DMS53 treated with DMSO at 0.1 percent for 48 hours (cell line): ENCODE measurements around the gene IGFBP6.

Experiments used
- DNase-seq: peaks from one replicate; lab custom pipeline; 2025; ENCODE audit not compliant: unreplicated experiment; lab: John Stamatoyannopoulos, UW

IGFBP6 gene

DNA sequence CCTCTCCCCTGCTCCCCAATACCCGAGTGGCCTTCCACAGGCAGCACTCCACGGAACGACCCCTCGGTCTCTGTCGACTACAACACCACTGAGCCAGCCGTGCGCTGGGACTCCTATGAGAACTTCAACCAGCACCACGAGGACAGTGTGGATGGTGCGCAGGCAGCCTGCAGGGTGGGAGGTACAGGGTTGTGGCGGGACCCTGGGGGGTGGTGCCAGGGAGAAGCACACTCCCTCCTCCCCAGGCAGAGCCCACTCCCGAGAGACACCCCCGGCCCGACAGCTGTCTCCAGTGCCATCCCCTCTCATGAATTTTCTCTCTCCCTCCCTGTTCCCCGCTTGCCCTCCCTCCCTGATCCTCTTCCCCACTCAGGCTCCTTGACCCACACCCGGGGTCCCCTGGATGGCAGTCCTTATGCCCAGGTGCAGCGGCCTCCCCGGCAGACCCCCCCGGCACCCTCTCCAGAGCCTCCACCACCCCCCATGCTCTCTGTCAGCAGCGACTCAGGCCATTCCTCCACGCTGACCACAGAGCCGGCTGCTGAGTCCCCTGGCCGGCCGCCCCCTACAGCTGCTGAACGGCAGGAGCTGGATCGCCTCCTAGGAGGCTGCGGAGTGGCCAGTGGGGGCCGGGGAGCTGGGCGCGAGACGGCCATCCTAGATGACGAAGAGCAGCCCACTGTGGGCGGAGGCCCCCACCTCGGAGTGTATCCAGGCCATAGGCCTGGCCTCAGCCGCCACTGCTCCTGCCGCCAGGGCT lies 38.6 kb upstream of the IGFBP6 start:
- no peak for DNase-seq

DNA sequence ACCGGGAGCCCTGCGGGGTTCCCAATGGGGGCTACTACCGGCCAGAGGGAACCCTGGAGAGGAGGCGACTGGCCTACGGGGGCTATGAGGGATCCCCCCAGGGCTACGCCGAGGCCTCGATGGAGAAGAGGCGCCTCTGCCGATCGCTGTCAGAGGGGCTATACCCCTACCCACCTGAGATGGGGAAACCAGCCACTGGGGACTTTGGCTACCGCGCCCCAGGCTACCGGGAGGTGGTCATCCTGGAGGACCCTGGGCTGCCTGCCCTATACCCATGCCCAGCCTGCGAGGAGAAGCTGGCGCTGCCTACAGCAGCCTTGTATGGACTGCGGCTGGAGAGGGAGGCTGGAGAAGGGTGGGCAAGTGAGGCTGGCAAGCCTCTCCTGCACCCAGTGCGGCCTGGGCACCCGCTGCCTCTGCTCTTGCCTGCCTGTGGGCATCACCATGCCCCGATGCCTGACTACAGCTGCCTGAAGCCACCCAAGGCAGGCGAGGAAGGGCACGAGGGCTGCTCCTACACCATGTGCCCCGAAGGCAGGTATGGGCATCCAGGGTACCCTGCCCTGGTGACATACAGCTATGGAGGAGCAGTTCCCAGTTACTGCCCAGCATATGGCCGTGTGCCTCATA lies 37.9 kb upstream of the IGFBP6 start:
- DNase-seq, result no peak

DNA sequence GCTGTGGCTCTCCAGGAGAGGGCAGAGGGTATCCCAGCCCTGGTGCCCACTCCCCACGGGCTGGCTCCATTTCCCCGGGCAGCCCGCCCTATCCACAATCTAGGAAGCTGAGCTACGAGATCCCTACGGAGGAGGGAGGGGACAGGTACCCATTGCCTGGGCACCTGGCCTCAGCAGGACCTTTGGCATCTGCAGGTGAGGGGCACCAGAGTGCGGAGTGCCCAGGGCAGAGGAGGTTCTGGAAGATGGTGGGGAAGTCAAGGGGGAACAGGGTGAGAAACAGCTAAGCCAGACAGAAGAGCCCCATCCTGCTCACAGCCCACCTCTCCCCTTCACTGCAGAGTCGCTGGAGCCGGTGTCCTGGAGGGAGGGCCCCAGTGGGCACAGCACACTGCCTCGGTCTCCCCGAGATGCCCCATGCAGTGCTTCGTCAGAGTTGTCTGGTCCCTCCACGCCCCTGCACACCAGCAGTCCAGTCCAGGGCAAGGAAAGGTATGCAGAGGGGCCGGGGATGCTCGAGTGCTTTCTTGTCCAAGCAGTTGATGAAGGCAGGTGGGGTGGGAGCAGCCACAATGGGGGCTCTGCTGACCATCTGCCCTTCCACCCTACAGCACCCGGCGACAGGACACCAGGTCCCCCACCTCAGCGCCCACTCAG lies 37.3 kb upstream of the IGFBP6 start:
- no peak for DNase-seq

DNA sequence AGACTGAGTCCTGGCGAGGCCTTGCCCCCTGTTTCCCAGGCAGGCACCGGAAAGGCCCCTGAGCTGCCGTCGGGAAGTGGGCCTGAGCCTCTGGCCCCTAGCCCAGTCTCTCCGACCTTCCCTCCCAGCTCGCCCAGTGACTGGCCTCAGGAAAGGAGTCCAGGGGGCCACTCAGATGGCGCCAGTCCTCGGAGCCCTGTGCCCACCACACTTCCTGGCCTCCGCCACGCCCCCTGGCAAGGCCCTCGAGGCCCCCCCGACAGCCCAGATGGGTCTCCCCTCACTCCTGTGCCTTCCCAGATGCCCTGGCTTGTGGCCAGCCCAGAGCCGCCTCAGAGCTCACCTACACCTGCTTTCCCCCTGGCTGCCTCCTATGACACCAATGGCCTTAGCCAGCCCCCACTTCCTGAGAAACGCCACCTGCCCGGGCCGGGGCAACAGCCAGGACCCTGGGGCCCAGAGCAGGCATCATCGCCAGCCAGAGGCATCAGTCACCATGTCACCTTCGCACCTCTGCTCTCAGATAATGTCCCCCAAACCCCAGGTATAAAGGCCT lies 36.7 kb upstream of the IGFBP6 start:
- DNase-seq, result peak; percentile 81

DNA sequence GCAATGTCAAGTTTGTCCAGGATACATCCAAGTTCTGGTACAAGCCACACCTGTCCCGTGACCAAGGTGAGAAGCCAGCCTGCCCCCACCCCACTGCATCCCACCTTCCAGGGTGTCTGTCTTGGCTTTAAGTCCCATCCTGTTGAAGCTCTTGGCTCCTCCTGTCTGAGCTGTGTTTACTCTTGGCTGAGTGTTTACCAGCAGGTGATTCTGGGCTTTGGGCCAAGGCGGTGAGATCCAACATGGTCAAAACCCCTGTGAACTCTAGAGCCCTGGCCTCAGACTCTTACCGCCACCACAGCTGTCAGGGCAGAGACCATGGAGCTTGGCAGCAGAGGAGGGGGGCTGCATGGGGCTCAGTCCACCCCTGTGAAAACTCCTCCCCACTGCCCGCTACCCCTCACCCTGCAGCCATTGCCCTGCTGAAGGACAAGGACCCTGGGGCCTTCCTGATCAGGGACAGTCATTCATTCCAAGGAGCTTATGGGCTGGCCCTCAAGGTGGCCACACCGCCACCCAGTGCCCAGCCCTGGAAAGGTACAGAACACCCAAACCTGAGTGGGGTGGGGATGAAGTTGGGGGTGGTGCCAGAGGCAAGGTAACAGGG lies 36.0 kb upstream of the IGFBP6 start:
- DNase-seq, result peak; percentile 94

DNA sequence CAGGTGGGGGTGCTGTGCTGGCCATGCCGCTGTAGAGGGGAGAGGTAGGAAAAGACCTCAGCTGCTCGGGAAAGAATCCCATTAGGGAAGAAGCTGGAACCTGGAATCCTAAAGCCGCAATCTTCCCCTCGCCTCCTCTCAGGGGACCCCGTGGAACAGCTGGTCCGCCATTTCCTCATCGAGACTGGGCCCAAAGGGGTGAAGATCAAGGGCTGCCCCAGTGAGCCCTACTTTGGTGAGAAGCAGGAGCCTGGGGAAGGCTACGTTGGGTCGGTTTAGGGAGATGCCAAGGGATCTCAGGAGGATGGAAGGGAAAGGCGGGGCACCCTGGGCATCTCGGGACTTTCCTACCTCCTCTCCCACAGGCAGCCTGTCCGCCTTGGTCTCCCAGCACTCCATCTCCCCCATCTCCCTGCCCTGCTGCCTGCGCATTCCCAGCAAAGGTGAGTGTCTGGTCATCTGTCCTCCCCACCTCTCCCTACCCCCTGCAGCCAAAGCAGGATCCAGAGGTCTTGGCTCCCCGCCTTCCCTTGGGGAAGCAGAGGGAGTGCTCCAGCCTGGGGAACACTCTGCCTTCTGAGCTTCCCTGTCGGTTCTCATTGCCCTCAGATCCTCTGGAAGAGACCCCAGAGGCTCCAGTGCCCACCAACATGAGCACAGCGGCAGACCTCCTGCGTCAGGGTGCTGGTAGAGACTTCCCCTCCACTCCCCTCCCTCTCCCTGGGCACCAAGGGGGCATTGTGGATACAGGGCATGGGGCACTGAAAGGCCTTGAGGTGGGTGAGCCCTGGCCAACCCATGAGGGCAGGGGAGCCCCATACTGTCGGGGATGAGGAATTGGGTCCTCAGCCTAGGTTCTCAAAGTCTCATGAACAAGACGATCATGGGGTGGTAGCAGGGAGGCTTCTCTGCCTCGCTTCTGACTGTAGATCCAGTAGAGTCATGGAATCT lies 35.2 kb upstream of the IGFBP6 start:
- DNase-seq, result no peak

DNA sequence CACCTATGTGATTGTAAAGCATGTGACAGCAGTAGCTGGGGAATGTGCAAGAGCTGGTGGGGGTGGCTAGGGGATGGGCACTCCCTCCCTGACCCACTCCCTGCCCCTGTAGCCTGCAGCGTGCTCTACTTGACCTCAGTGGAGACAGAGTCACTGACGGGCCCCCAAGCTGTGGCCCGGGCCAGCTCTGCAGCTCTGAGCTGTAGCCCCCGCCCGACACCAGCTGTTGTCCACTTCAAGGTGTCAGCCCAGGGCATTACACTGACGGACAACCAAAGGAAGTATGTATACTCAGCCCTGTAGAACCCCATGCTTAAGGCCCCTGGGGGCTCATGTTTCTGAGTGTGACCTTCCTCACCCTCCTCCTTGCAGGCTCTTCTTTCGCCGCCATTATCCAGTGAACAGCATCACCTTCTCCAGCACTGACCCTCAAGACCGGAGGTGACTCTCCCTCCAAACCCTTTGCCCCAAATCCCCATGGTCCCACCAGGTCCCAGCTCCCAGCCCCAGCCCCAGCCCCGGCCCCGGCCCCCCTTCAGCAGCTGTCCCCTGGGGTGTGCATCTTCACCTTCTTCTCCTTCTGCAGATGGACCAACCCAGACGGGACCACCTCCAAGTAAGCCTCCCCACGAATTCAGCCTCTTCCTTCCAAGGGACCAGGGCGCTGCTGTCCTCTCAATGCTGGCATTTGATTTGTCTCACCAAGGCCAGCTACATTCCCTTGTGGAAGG lies 34.3 kb upstream of the IGFBP6 start:
- DNase-seq, result no peak

DNA sequence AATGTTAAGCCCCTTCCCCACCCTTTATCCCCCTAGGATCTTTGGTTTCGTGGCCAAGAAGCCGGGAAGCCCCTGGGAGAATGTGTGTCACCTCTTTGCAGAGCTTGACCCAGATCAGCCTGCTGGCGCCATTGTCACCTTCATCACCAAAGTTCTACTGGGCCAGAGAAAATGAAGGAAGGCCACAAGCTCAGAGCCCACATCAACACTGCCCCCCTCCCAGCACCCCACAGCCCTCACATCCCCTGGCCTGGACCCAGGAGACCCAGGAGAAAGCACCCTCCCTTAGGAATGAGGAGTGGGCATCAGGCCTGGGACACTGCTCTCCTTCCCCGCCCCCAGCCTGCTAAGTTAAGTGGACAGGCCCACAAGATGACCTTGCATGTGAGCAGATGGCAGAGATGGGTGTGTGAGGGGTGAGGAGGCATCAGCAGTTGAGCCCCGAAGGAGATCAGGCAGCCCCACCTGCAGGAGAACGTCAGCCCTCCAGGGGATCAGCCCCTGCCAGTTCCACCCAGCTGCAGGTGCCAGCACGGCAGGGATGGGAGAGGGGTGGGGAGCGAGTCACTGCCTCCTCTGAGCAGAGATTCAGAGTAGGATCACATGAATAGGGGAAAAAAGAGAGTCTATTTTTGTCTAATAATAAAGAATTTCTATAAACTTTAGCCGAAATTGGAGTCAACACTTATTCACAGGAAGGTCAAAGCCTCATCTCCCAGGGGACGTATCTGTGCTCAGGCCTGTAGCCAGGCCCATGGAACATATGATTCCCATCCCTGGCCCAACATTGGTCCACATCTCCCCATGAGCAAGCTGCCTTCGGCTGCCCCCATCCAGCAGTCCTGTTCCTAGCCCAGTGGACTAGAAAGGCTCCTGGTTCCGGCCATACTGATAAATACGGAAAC lies 33.5 kb upstream of the IGFBP6 start:
- no peak for DNase-seq

DNA sequence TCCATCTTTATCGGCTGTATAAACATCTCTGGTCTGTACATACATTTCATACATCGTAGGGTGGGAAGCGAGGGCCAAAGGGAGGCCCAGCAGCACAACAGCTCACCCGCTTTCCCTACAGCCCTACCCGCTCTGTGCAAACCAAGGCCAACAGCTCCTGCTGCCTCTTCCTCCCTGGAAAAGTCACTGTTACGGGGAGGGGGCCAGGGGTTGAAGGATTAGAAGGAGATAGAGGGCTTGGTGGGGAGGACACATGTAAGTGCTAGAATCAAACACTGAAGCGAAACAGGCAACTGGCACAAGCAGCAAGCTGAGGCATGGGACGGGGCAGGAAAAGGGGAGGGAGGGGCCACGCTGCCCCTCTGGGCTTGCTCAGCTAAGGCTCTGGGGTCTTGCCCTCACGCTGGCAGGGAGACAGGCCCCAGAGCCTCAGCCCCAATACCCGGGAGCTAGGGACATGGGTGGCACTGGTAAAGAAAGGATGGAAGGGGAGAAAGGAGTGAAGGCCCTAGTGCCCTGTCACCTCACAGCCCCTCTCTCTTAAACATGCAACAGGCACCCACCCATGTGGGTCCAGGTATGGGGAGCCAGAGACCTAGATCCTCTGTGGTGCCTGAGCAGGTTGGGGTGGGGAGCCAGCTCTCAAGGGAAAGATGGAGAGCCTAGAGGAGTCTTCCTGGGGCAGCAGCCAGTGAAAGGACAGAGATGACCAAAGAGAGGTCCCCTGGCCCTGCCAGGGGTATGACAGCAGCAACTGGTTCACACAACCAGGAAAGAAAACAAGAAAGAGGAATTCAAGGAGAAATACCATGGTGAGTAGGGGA lies 32.6 kb upstream of the IGFBP6 start:
- DNase-seq, result no peak

DNA sequence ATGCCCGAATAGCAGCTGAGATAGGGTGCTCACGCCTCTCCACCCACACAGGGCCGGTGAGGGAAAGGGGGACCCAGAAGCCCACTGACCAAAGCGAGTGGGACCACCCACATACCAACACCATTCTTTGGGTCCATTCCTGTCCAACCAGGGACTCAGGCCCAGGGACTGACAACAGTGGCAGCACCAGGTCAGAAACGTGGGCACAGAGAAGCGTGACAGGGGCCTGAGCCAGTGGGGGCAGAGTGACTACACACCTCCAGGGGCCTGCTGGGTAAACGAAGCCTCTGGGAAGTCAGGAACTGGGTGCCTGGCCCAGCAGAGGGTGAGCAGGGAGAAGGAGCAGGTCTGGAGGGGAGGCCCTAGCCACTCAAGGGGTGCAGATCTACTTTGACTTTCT lies 32.0 kb upstream of the IGFBP6 start:
- DNase-seq, result no peak

DNA sequence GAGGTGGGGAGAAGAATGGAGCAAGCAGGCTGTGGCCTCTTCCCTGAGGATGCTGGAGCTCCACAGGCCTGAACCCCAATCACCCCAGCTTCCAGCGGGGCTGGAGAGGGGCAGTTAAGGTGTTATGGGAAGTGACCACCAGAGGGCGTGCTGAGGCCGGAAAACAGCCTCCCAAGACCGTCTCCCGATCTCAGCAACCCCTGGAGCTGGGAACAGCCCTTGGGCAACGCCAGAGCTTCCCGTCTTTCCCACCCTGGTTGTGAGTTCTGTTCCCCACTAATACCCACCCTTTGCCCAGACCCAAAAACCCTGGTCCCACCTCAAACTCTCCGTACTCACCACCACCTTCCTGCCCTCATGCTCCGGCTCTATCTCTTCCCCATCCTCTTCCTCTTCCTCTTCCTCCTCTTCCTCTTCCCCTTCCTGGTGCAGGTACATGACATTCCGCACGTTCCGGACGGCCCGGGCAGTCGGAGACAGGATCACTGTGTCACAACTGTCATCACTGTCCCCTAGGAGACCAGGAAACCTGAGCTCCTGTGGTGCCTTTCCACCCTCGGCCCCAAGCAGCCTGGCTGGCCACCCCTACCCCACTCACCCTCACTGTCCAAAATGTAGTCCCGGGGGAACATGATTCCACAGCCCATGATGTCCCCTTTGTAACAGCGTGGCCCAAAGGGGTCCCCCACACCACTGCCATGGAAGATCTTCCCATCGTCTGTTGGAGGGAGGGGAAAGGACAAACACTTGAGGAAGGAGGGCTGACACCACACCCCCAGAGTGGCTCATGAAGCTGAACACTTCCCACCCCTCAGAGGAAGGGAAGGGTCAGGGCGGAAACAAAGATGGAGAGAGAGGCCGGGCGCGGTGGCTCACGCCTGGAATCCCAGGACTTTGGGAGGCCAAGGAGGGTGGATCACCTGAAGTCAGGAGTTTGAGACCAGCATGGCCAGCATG lies 31.2 kb upstream of the IGFBP6 start:
- DNase-seq, result peak; percentile 34

DNA sequence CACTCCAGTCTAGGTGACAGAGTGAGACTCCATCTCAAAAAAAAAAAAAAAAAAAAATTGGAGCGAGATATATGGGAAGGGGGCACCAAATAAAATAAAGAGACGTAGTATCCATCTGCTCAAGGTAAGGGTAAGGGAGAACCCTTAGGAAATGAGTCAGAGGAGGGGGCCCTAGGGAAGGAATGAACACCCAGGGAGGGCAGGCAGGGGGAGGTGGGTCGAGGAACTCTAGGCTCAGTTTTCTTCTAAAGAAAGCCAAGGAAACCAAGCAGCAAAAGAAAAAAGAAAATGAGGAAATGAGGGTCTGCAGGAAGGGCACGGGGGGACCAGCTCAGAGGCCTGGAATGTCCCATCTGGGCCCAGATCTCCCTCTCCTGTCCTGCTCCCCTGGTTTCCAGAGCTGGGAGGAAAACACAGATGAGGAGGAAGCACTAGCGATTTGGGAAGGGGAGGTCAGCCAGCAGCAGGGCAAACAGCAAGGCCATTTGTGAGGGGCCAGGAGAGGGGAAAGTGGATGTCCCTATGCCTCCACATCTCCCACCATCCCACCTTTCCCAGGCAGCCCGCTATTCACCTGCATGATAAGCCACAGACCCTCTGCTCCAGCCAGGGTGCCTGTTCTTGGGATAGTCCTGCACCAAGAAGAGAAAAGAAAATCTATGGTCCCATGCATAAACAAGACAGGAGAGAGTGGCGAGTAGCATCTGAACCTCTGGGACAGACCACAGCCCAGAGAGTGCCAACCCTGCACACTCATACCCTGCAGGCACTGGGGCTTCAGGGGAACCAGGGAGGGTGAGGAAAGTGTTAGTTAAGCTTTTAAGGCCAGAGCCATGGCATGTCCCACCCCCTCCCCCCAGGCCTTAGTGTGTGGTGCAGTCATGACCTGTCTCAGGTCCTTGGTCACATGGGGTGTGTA lies 30.1 kb upstream of the IGFBP6 start:
- DNase-seq, result no peak

DNA sequence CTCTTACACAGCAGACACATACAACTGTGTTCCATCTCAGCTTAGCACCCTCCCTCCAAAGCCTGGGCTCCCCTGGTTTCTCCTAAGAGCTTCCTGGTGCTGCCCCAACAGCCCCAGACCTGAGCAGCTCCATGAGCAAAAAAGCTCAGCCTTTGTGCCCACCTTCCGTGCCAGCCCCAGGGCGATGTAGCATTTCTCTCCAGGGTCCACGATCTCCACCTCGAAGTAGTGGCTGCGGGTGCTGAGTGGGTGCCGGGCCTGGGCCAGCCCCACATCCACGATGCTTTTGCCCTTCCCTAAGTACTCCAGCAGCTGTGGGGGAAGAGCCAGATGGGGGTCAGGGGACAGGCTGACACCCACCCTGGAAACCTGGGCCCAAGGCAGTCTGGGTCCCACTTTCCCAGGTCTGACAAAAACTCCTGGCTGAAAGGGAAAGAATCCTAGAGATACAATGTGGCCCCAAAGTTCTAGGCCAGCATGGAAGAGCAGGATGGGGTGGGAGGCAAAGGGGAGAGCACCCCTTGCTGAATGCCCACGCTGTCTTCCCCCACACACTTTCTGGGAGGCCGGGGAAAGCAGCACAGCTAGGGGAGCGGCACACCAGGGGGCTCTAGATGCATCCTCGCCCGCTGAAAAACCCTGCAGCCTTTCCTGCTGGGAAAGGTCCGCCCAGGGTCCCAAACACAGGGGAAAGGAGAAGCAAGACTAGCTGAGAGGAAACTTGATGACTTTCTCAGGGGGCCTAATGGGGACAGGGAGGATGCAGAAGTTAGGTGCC lies 29.3 kb upstream of the IGFBP6 start:
- no peak for DNase-seq

DNA sequence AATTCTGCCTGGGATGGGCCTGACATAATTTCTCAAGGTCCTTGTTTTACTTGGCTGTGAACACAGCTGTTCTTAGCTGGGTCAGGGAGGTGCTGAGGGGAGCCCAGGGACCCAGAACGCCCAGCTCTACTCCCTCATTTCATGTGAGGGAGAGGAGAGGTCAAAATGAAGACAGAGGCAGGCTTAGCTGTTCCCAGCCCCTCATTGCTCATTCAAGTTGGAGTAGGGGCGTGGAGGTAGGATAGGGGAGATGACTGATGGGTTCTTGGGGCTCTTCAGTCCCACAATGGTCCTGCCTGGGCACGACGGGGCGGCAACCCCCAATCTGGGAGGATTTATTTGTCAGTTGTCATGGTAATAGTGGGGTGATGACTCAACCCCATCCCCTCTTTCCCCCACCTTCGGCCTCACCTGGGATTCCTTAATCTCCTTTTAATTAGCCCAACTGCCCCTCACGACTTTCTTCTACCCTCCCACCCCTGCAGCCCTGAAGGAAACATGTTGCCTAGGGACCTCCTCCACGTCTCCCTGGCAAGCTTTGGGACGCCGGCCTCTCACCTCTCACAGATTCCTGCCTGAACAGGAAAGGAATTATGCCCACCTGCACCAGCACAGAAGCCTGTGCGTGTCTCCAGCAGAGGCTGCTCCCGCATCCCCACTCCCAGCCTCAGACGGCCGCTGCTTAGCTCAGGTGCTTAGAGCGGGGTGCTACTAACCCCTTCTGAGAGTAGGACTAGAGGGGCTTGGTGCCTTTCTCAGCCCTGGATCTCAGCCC lies 28.5 kb upstream of the IGFBP6 start:
- DNase-seq, result no peak
